Measurements from ENCODE around the gene GARNL3. TPM values are rescaled to one million over a fixed set of nuclear protein-coding genes. Genes with fewer than 3 reads are reported as not detected.

The GARNL3 gene
- total and polyA plus RNA-seq, 2 donors from 2014 or later = 2.6 to 10.2 TPM

GRCh38 chr9:127392166-127392565, 127.6 kb downstream of the GARNL3 start:
- FAIRE-seq = no peak
- TF ChIP-seq CTCF (IDR thresholded peaks at IDR 0.05; ENCODE audit: borderline replicate concordance, extremely low read depth, insufficient read depth) = no peak
- Histone ChIP-seq H3K9ac (ENCODE audit: low read length in 3 of 3) (no peak overlapping the region), H3K27ac (ENCODE audit: low read depth in 2 of 2, low read length in 2 of 2) (no peak overlapping the region), H3K27me3 (ENCODE audit: control insufficient read depth, insufficient read depth, low read length) (no peaks in the 10 kb centered on the region), H3K4me1 (ENCODE audit: control insufficient read depth in 2 of 3, insufficient read depth in 2 of 3, low read depth in 1 of 3, low read length in 3 of 3) (peaks cover 0 to 6% (median 3%) of the 10 kb centered on the region in 3 donors), H3K36me3 (ENCODE audit: control insufficient read depth in 2 of 3, insufficient read depth in 3 of 3, low read length in 3 of 3) (peaks cover 0 to 3% (median 2%) of the 10 kb centered on the region in 3 donors), H3K4me3 (ENCODE audit: low read length in 3 of 3) (no peak overlapping the region), H3K9me3 (ENCODE audit: control insufficient read depth in 2 of 3, insufficient read depth in 1 of 3, low read length in 3 of 3) (no peaks in the 10 kb centered on the region)
- no peak for DNase-seq
- intact Hi-C loops (cut with DNase I) = no loop called here

- H3K4me3 ChIP-seq (ENCODE audit: low read length in 3 of 3) = no peak overlapping the region
- peaks cover 0 to 3% (median 2%) of the 10 kb centered on the region in 3 donors for H3K36me3 ChIP-seq (ENCODE audit: control insufficient read depth in 2 of 3, insufficient read depth in 3 of 3, low read length in 3 of 3)
- no peak overlapping the region for H3K9ac ChIP-seq (ENCODE audit: low read length in 3 of 3)
- H3K27ac ChIP-seq (ENCODE audit: low read depth in 2 of 2, low read length in 2 of 2) = no peak overlapping the region
- intact Hi-C loops (cut with DNase I) = no loop called here
- no peaks in the 10 kb centered on the region for H3K27me3 ChIP-seq (ENCODE audit: control insufficient read depth, insufficient read depth, low read length)
- FAIRE-seq (no peak), DNase-seq (no peak)
- H3K4me1 ChIP-seq (ENCODE audit: control insufficient read depth in 2 of 3, insufficient read depth in 2 of 3, low read depth in 1 of 3, low read length in 3 of 3) = peaks cover 0 to 8% (median 3%) of the 10 kb centered on the region in 3 donors
- no peak for TF ChIP-seq CTCF (IDR thresholded peaks at IDR 0.05; ENCODE audit: borderline replicate concordance, extremely low read depth, insufficient read depth)
- H3K9me3 ChIP-seq (ENCODE audit: control insufficient read depth in 2 of 3, insufficient read depth in 1 of 3, low read length in 3 of 3) = no peaks in the 10 kb centered on the region
Measured at GRCh38 chr9:127392976-127393375, 128.4 kb downstream of the GARNL3 start.

- FAIRE-seq (no peak), DNase-seq (peak in 2 of 5 donors; percentile 52 to 76)
- intact Hi-C loops (cut with DNase I) = no loop called here
- Histone ChIP-seq H3K9me3 (ENCODE audit: control insufficient read depth in 2 of 3, insufficient read depth in 1 of 3, low read length in 3 of 3) (no peaks in the 10 kb centered on the region), H3K9ac (ENCODE audit: low read length in 3 of 3) (no peak overlapping the region), H3K4me3 (ENCODE audit: low read length in 3 of 3) (no peak overlapping the region), H3K27me3 (ENCODE audit: control insufficient read depth, insufficient read depth, low read length) (no peaks in the 10 kb centered on the region), H3K4me1 (ENCODE audit: control insufficient read depth in 2 of 3, insufficient read depth in 2 of 3, low read depth in 1 of 3, low read length in 3 of 3) (peaks cover 0 to 15% (median 9%) of the 10 kb centered on the region in 3 donors), H3K27ac (ENCODE audit: low read depth in 2 of 2, low read length in 2 of 2) (no peak overlapping the region), H3K36me3 (ENCODE audit: control insufficient read depth in 2 of 3, insufficient read depth in 3 of 3, low read length in 3 of 3) (peaks cover 0 to 3% (median 2%) of the 10 kb centered on the region in 3 donors)
- TF ChIP-seq CTCF (IDR thresholded peaks at IDR 0.05; ENCODE audit: borderline replicate concordance, extremely low read depth, insufficient read depth) = no peak
Measured at GRCh38 chr9:127393645-127394044, 129.1 kb downstream of the GARNL3 start.
